Jurkat, Clone E6-1 (cell line): ENCODE results near the gene ASRGL1.
"Not testable (repeated sequence)": the region's sequence is repeated elsewhere in the genome, so short reads cannot be mapped to it uniquely, and the experiment has no call there.

ENCODE experiments used
- DNase-seq: peaks from one replicate; pipeline ENCODE4 v3.0.0-alpha.2; 2011; ENCODE audit warnings: low read depth, low spot score
- H3K4me3 ChIP-seq: 2 replicates; pipeline ENCODE4 v1.5.1; 2011; ENCODE audit warnings: mild to moderate bottlenecking, low read length, control low read depth, moderate library complexity

ASRGL1 gene

DNA sequence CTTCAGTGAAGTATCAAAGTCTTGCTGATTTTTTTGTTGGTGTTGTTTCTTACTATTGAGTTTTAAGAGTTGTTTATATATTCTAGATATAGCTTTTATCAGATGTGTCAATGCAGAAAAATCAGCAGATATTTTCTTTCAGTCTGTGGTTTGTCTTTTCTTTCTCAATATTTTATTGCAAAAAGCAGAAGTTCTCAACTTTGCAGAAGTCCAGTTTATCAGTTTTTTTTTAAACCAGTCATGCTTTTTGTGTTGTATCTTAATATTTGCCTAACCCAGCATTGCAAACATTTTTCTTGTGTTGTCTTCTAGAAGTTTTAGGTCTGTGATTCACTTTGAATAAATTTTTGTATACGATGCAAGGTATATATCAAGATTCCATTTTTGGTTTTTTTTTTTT, 7.0 kb downstream of the ASRGL1 start:
- no peak overlapping the region for H3K4me3 ChIP-seq
- no peak for DNase-seq

DNA sequence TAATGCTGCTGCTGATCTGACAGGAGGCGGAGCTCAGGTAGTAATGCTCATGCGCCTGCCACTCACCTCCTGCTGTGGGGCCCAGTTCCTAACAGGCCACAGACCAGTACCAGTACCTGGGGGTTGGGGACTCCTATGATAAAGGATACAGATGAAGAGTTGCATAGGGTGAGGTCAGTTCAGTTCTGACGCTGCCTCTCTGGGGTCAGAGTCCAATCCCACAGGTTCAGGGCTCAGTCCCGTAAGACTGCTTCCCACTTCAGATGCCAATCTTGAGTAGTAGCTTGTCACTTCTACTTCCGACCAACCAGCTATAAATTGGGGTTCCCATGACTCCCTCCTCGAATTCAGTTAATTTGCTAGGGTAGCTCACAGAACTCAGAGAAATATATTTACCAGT, 8.6 kb downstream of the ASRGL1 start:
- no peak overlapping the region for H3K4me3 ChIP-seq
- no peak for DNase-seq

DNA sequence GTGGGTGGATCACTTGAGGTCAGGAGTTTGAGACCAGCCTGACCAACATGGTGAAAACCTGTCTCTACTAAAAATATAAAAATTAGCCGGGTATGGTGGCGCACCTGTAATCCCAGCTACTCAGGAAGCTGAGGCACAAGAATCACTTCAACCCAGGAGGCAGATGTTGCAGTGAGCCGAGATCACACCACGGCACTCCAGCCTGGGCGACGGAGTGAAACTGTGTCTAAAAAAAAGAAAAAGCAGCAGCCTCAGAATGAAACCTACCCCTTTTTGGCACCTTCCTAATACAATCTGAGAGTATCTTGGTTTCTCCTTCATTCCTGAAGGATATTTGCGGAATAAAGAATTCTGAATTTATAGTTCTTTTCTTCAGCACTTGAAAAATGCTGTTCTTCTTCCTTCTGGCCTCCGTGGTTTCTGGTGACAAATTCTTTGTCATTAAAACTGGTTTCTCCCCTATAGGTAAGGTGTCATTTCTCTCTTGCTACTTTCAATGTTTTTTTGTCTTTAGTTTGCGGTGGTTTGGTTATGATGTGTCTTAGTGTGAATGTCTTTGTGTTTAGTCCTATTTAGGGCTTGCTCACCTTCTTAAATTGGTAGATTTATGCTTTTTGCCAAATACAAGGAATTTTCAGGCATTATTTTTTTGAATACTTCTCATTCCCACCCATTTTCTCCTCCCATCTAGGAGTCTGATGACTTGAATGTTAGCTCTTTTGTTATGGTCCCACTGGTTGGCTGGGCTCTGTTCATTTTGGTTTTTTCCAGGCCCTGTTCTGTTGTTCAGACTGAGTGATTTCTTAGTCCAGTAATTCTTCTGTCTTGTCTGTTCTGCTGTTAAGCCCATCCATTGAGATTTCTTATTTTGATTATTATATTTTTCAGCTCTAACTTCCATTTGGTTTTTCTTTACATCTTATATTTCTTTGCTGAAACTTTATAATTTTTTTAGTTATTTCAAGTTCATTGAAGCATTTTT, 15.4 kb downstream of the ASRGL1 start:
- no peak overlapping the region for H3K4me3 ChIP-seq
- DNase-seq, result no peak

DNA sequence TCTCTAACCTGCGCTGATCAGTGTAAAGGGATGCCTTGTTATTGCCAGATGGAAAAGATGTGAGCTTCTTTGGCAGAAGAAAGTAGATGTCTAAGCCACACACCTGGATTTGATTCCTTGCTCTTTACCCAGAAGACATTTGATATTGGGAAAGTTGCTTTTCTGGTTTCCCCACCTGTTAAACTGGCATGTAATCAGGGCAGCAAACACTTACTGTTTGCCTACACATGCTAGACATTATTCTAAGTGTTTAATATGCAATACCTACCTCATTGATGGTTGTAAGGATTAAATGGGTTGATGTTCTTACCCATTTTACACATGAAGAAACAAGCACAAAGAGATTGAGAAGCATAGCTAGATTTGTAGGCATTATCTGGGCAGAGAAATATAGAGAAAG, 16.6 kb downstream of the ASRGL1 start:
- DNase-seq, result no peak
- no peak overlapping the region for H3K4me3 ChIP-seq

DNA sequence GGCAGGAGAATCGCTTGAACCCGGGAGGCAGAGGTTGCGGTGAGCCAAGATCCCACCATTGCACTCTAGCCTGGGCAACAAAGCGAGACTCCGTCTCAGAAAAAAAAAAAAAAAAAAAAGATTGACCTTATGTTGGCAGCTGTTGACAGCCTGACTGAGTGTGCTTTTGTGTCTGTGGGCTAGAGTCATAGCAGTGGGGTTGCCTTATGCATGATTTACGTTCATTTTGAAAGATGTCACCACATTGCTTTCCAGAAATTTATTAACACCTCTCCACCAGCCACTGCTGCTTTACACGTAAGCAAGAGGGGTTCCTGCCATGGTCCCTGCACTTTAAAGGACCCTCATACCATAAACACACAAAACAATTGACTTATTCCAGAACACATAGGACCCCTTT, 21.0 kb downstream of the ASRGL1 start:
- no peak overlapping the region for H3K4me3 ChIP-seq

DNA sequence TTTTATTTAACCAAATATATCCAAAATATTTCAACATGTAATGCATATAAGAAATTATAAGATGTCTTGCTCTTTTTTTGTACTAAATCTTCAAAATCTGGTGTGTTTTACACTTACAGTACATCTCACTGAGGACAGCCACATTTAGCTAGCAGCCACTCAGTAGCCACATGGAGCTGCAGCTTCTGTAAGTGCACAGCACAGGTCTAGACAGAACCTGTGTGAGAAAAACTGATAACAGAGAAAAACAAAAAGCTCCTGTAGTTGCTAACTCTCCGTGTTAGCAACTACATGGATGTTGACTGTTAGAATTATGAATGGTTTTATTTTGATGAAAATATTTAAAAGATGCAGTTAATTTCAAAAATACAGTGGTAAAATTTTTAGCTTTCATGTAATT, 22.2 kb downstream of the ASRGL1 start:
- H3K4me3 ChIP-seq, result no peak overlapping the region
- DNase-seq, result no peak

More for the DNA sequence above, 21.0 kb downstream of the ASRGL1 start:
- DNase-seq, result no peak

DNA sequence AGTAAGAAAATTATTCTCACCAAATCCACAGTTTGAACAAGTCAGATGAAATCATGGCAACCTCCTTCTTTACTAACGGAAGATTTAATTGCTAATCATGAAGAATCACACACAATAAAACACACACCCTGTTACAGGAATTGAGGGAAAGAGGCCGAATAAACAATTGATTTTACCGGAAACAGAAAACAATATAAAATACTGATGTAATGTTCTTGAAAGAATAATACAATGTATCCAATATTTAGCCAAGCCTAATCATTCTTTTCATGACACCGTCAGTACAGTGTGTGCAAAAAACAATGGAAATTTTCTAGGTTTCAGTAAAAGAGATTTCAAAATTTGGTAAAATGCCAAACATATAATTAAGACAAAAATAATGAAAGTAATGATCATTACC, 23.4 kb downstream of the ASRGL1 start:
- no peak for DNase-seq
- no peak overlapping the region for H3K4me3 ChIP-seq

DNA sequence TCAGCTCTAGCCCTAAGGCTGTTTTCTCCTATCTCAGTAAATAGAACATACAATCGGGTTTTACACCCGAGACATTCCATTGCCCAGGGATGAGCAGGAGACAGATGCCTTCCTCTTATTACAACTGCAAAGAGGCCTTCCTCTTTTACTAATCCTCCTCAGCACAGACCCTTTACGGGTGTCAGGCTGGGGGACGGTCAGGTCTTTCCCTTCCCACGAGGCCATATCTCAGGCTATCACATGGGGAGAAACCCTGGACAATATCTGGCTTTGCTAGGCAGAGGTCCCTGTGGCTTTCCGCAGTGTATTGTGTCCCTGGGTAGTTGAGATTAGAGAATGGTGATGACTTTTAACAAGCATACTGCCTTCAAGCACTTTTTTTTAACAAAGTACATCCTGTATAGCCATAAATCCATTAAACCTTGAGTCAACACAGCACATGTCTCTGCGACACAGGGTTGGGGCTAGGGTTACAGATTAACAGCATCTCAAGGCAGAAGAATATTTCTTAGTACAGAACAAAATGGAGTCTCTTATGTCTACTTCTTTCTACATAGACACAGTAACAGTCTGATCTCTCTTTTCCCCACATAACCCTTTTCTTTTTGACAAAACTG, 31.7 kb downstream of the ASRGL1 start:
- DNase-seq, H3K4me3 ChIP-seq: not testable (repeated sequence)

DNA sequence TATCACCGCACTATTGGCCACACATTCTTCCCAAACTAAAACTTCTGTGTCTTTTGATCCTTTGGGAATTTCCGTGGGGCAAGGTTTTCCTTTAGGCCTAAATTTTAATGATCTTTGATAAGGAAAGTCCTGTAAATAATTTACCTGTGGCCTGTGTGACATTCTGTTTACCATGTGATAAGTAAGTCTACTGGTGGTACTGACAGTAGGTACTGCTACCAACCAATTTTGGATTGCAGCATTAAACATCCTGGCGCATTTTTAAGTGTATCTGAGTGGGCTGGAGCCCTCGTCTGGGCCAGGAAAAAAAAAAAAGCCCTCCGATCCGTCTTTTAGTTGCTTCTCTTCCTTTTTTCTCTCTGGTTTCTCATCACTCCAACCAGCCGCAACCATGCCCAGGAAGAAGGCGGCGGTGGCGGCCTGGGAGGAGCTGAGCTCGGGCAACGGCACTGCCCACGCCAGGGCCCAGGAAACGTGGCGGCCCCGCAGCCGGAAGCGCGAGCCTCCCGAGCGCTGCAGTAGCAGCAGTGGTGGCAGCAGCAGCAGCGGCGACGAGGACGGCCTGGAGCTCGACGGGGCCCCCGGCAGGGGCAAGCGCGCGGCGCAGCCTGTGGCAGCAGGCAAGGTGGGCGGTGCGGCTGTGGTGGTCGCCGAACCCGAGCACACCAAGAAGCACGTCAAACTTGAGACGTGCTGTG, 33.6 kb downstream of the ASRGL1 start:
- DNase-seq, result no peak
- H3K4me3 ChIP-seq, result no peak overlapping the region

DNA sequence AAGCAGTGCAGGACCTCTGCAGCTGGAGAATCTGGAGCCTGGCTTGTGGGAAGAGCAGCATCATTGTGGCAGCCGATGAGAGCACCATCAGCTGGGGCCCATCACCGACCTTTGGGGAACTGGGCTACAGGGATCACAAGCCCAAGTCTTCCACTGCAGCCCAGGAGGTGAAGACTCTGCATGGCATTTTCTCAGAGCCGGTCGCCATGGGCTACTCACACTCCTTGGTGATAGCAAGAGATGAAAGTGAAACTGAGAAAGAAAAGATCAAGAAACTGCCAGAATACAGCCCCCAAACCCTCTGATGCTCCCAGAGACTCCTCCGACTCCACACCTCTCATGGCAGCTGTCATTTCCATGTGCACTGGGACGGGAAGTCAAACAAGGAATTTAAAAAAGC, 35.6 kb downstream of the ASRGL1 start:
- no peak for DNase-seq

DNA sequence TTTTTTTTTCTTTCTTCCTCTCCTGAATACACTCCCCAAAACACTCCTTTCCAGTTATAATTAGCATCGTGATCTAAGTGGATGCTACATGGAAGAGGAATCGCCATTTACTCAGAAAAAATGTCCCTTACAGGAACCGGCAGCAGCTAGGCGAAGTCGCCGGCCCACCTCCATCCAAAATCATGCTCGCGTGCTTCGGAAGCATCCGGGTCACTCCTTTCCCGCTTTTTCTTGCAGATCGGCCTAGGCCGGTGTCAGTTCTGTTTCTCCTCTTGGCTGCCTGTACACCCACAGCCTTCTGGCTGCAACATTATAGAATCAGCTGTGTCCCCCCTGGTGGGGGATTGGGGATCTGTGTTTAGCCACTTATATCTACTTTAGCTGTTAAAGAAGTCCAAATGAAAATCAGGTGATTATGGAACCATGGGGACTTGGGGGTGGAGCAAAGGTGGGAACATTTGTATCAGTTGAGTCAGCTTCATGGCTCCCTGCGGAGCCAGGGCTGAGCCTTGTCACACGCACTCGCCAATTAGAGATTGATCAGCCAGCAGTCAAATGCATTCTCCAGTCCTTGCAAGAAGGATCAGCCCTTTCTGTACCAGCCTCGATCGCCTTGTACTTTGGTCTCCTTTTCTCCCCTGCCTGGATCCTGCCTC, 36.3 kb downstream of the ASRGL1 start:
- no peak overlapping the region for H3K4me3 ChIP-seq
- DNase-seq, result no peak

More for the DNA sequence above, 35.6 kb downstream of the ASRGL1 start:
- no peak overlapping the region for H3K4me3 ChIP-seq

DNA sequence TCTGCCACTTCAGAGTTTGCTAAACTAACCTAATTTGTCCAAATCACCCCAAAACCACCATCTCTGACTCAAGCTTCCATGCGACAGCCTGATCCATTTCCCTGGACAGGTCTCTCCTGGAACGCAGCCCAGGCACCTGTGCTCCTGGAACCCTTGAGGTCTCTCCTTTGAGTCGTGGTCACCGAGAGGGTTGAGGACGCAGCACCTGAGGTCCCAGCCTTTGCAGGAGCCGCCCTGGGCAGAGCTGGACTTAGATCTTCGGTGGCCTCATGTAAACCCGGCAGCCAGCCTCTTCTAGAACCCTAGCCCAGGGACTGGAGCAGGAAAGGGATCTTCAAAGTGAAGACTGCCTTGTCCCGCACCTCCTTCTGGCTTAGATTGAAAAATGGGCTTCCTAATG, 37.6 kb downstream of the ASRGL1 start:
- DNase-seq, result no peak
- no peak overlapping the region for H3K4me3 ChIP-seq

DNA sequence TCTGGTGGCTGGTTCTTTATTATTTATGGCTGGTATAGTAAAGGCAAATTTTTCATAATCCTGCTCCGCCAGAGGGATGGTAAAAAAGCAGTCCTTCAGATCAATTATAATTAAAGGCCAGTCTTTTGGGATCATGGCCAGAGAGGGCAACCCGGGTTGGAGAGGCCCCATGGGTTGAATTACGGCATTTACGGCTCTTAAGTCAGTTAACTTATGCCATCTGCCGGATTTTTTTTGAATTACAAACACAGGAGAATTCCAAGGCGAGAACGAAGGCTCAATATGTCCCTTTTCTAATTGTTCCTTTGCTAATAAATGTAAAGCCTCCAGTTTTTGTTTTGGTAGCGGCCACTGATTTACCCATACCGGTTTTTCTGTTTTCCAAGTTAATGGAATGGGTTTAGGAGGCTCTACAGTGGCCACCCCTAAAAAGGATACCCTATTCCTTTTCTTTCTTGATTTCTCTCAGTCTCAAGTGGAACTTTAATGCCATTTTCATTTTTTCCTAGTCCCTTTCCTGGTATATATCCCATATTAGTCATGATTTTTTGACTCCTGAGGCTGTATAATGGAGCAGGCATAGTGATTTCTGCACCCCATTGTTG, 41.3 kb downstream of the ASRGL1 start:
- DNase-seq, result peak; percentile 37
- H3K4me3 ChIP-seq, result not testable (repeated sequence)

DNA sequence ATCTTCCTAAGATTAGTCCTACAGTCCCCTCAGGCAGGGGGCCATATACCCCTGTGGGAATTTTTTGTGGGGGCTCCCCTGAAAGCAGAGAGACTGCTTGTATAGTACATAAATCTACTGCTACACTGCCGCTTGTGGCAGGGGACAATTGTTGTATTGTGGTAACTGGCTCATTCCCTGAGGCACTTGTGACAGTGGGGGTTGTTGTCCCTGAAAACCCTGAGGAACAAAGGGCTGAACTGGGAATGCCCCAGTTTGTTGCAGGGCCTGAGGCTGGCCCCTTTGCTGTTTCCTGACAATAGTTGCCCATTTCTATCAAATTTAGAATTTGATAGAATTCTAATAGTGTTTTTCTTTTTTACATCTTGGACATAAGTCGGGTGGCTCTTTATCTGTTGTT, 42.3 kb downstream of the ASRGL1 start:
- not testable (repeated sequence) for H3K4me3 ChIP-seq, DNase-seq

DNA sequence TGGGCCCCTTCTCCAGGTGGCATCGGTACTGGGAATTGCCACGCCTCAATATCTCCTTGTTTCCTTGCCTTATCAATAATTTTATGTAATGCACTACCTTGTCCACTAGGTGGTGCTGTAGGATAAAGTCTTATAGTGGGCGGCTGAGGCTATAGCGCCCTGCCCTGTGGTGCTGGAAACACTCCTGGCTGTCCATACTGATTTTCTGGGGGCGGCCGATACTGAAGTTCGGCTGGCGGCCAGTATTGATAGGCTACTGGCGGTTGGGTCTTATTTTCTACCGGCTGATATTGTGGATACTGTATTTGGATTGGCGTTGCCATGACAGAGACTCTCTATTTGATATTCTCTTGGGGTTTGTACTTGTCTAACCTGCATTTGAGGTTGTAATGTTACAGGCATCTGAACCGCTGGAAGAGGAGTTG, 43.6 kb downstream of the ASRGL1 start:
- not testable (repeated sequence) for H3K4me3 ChIP-seq
- DNase-seq, result peak; percentile 39

DNA sequence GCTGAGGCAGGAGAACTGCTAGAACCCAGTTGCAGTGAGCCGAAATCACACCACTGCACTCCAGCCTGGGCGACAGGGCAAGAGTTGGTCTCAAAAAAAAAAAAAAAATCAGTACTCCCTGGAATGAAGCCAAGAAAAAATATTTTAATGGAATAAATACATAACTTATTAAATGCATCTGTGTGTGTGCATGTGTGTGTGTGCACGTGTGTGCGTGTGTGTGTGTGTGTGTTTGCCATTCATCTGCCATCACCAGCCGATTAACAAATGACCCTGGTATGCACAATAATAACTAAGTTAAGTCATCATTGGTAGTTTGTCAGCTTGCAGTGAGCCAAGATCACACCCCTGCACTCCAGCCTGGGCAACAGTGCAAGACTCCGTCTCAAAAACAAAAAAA, 46.6 kb downstream of the ASRGL1 start:
- DNase-seq, result no peak
- no peak overlapping the region for H3K4me3 ChIP-seq

DNA sequence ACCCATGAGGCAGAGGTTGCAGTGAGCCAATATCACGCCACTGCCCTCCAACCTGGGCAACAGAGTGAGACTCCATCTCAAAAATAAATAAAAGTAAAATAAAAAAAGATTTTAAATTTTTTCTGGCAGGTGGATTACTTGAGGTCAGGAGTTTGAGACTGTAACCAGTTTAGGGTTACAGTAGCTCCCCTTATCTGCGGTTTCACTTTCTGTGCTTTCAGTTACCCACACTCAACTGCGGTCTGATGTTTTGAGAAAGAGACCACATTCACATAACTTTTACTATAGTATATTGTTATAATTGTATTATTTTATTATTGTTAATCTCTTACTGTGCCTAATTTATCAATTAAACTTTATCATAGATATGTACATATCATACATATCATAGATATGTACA, 48.8 kb downstream of the ASRGL1 start:
- peak; percentile 39 for DNase-seq
- not testable (repeated sequence) for H3K4me3 ChIP-seq

DNA sequence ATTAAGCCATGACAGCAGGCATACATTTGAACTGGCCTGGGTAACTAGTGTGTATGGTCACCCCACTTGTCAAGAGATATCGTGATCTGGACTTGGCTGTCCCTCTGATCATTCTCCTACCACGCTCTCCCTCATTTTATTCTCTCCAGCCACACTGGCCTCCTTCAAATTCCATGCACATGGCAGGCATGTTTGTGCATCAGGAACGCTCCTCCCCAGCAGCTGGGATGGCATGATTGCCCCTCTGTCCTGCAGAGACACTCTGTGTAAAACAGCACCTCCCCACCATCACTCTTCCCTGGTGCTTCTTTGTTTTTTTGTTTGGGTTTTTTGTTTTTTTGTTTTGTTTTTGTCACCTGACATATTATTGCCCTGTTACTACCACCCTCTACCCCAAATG, 50.1 kb downstream of the ASRGL1 start:
- no peak for DNase-seq
- H3K4me3 ChIP-seq, result no peak overlapping the region

DNA sequence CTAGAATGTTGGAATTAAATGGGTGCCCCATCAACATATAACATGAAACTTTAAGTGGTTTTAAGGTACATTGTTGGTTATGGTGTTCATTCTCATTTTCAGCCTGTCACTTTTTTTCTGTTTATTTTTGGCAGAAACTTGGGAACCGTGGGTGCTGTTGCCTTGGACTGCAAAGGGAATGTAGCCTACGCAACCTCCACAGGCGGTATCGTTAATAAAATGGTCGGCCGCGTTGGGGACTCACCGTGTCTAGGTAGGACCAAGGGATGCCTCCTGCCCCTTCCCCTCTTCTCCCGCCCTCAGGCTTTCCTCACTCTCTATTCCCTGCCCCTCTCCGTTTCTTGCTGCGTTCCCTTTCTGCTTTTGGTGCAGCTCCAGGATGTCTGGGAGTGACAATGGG, 51.8 kb downstream of the ASRGL1 start:
- no peak overlapping the region for H3K4me3 ChIP-seq
- no peak for DNase-seq
